PC-9 (cell line): ENCODE data around the gene POU4F3. TPM values are rescaled to one million over a fixed set of nuclear protein-coding genes. Genes with fewer than 3 reads are reported as not detected.

ENCODE experiments used
- BruUV-seq: library from RNA; stranded (reverse); fragments of 400-500 nt; replicated peaks from 2 replicates; lab custom pipeline; 2021; lab: Mats Ljungman, UMichigan
- CTCF ChIA-PET: fragments of 300-600 bp; sonication (Branson Sonifier 250); formaldehyde crosslinking; loops from one replicate; lab custom pipeline; 2022; ENCODE audit warnings: antibody characterized with exemption; lab: Charles Lee
- POLR2A ChIA-PET: fragments of 300-600 bp; sonication (Branson Sonifier 250); formaldehyde crosslinking; loops from one replicate; lab custom pipeline; 2022; ENCODE audit warnings: antibody characterized with exemption; ENCODE audit not compliant: unreplicated experiment; lab: Charles Lee
- DNase-seq, 2 experiments: peaks; one replicate each; pipeline versions ENCODE4 v3.0.0 to v3.0.0-alpha.2; 2015 to 2022; ENCODE audit warnings: mixed read lengths in 1 of 2
- H2AFZ ChIP-seq: fragments of 200-600 bp; sonication (generic); 2 replicates; pipeline ENCODE4 v1.8.1; 2017; ENCODE audit warnings: antibody characterized with exemption
- H3F3A ChIP-seq: fragments of 200-600 bp; sonication (generic); 2 replicates; pipeline ENCODE4 v1.8.1; 2017; ENCODE audit warnings: antibody characterized with exemption, mild to moderate bottlenecking, low read depth; ENCODE audit not compliant: insufficient read depth
- H3K27ac ChIP-seq: fragments of 200-600 bp; sonication (generic); 2 replicates; pipeline ENCODE4 v1.6.1; 2016; ENCODE audit warnings: mixed run types
- H3K27me3 ChIP-seq: fragments of 200-600 bp; sonication (generic); 2 replicates; pipeline ENCODE4 v1.6.1; 2016; ENCODE audit warnings: low read depth, mixed run types; ENCODE audit not compliant: insufficient read depth
- H3K36me3 ChIP-seq: fragments of 200-600 bp; sonication (generic); 2 replicates; pipeline ENCODE4 v1.6.1; 2016; ENCODE audit warnings: low read depth, mixed run types
- H3K4me1 ChIP-seq: fragments of 200-600 bp; sonication (generic); replicated peaks from 2 replicates; pipeline ENCODE4 v1.6.1; 2016; ENCODE audit warnings: mixed run types; ENCODE audit not compliant: insufficient read depth
- H3K4me2 ChIP-seq: fragments of 200-600 bp; sonication (generic); 2 replicates; pipeline ENCODE4 v1.6.1; 2017; ENCODE audit warnings: mixed run types
- H3K4me3 ChIP-seq: fragments of 200-600 bp; sonication (generic); 2 replicates; pipeline ENCODE4 v1.6.1; 2016; ENCODE audit warnings: mixed run types
- H3K79me2 ChIP-seq: fragments of 200-600 bp; sonication (generic); 2 replicates; pipeline ENCODE4 v1.6.1; 2017; ENCODE audit warnings: low read depth, mixed run types
- H3K9me2 ChIP-seq: fragments of 200-600 bp; sonication (generic); 2 replicates; pipeline ENCODE4 v1.8.1; 2017; ENCODE audit warnings: mild to moderate bottlenecking; ENCODE audit not compliant: insufficient read depth
- H3K9me3 ChIP-seq: fragments of 200-600 bp; sonication (generic); 2 replicates; pipeline ENCODE4 v1.8.1; 2016; ENCODE audit warnings: low read depth; ENCODE audit not compliant: insufficient read depth
- H4K20me1 ChIP-seq: fragments of 200-600 bp; sonication (generic); 2 replicates; pipeline ENCODE4 v1.8.1; 2017; ENCODE audit not compliant: insufficient read depth
- CTCF ChIP-seq: fragments of 200-600 bp; sonication (generic); conservative IDR thresholded peaks from 2 replicates; pipeline ENCODE4 v1.6.1; 2017; ENCODE audit warnings: mixed run types, antibody characterized with exemption, mild to moderate bottlenecking, moderate library complexity
- EZH2 ChIP-seq: fragments of 200-600 bp; sonication (generic); IDR thresholded peaks from 2 replicates; pipeline ENCODE4 v1.8.0; 2017; ENCODE audit warnings: antibody characterized with exemption, low read depth
- intact Hi-C: fragments of 100-400 bp; cut with micrococcal nuclease; formaldehyde crosslinking; loops from one replicate; pipeline ENCODE4 v1.10.0; 2022; ENCODE audit not compliant: unreplicated experiment
- total RNA-seq: library from RNA; stranded (reverse); gene quantifications from 2 replicates; pipeline ENCODE4 v1.2.3, GENCODE V29; 2021

POU4F3 gene
- total RNA-seq, 1 experiment from 2014 or later: not detected

- TF ChIP-seq CTCF: no peak
- no peak for TF ChIP-seq EZH2
- no peaks in the 10 kb centered on the region for H3K4me1 ChIP-seq
- H3K9me2 ChIP-seq: no peaks in the 10 kb centered on the region
- no peaks in the 10 kb centered on the region for H4K20me1 ChIP-seq
- no peak overlapping the region for H3K27ac ChIP-seq
- H3K27me3 ChIP-seq: peaks cover 41% of the 10 kb centered on the region
- ChIA-PET POLR2A (no interaction called here), CTCF (no interaction called here)
- H3K79me2 ChIP-seq: no peaks in the 10 kb centered on the region
- no peak overlapping the region for H2AFZ ChIP-seq
- no peak for DNase-seq
- H3K4me2 ChIP-seq: no peak overlapping the region
- H3K9me3 ChIP-seq: no peaks in the 10 kb centered on the region
- no peaks in the 10 kb centered on the region for H3F3A ChIP-seq
- no peak overlapping the region for H3K4me3 ChIP-seq
- intact Hi-C loops: no loop called here
- no TSS peak for BruUV-seq
- H3K36me3 ChIP-seq: no peaks in the 10 kb centered on the region
Observed at GRCh38 chr5:146390469-146390868, 51.8 kb downstream of the POU4F3 start.

Other genes starting within 250 kb of the POU4F3 start
- gene PLAC8L1, start 233.3 kb upstream of the POU4F3 start, total RNA-seq: not detected in 2 replicates
- gene LARS1, start 156.2 kb upstream of the POU4F3 start, total RNA-seq: 111 and 146 TPM in 2 replicates
- gene RBM27, start 135.2 kb upstream of the POU4F3 start, total RNA-seq: 12.0 and 25.1 TPM in 2 replicates
- 75.9 and 79.9 TPM in 2 replicates for gene TCERG1, start 108.5 kb downstream of the POU4F3 start, total RNA-seq
- gene GPR151, start 177.4 kb downstream of the POU4F3 start, total RNA-seq: not detected in 2 replicates